H9 (cell line): ENCODE data around the gene MSTO1. TPM values are rescaled to one million over a fixed set of nuclear protein-coding genes. Genes with fewer than 3 reads are reported as not detected.

ENCODE experiments used
- DNase-seq: peaks from one replicate; pipeline ENCODE4 v3.0.0-alpha.2; 2017
- H2AFZ ChIP-seq: one replicate; pipeline ENCODE4 v1.6.1; 2013; ENCODE audit warnings: mild to moderate bottlenecking, low read length, control low read depth, moderate library complexity
- H2AK5ac ChIP-seq: 2 replicates; pipeline ENCODE4 v1.6.1; 2013; ENCODE audit warnings: low read length, control low read depth, mixed read lengths; ENCODE audit not compliant: insufficient read length
- H2BK120ac ChIP-seq: one replicate; pipeline ENCODE4 v1.6.1; 2013; ENCODE audit warnings: low read depth, mild to moderate bottlenecking, low read length, control low read depth, inconsistent platforms; ENCODE audit not compliant: poor library complexity, severe bottlenecking
- H2BK12ac ChIP-seq: 2 replicates; pipeline ENCODE4 v1.6.1; 2013; ENCODE audit warnings: low read length, control low read depth, mixed read lengths, low read depth; ENCODE audit not compliant: insufficient read length
- H2BK15ac ChIP-seq: 2 replicates; pipeline ENCODE4 v1.6.1; 2013; ENCODE audit warnings: low read depth, low read length, control low read depth
- H2BK20ac ChIP-seq: one replicate; pipeline ENCODE4 v1.6.1; 2013; ENCODE audit warnings: low read depth, mild to moderate bottlenecking, low read length, control low read depth, inconsistent platforms; ENCODE audit not compliant: poor library complexity, severe bottlenecking
- H2BK5ac ChIP-seq: 2 replicates; pipeline ENCODE4 v1.6.1; 2013; ENCODE audit warnings: low read length, control low read depth, mixed read lengths; ENCODE audit not compliant: insufficient read length
- H3K14ac ChIP-seq: 2 replicates; pipeline ENCODE4 v1.6.1; 2013; ENCODE audit warnings: low read length, control low read depth; ENCODE audit not compliant: insufficient read depth
- H3K18ac ChIP-seq: 2 replicates; pipeline ENCODE4 v1.6.1; 2013; ENCODE audit warnings: low read depth, mild to moderate bottlenecking, mixed read lengths, low read length, control low read depth; ENCODE audit not compliant: insufficient read length
- H3K23ac ChIP-seq: 2 replicates; pipeline ENCODE4 v1.6.1; 2013; ENCODE audit warnings: low read length, control low read depth, mixed read lengths, low read depth; ENCODE audit not compliant: insufficient read length
- H3K23me2 ChIP-seq: 2 replicates; pipeline ENCODE4 v1.6.1; 2013; ENCODE audit warnings: low read depth, mild to moderate bottlenecking, mixed read lengths, low read length, control low read depth; ENCODE audit not compliant: insufficient read length, poor library complexity, severe bottlenecking
- H3K27ac ChIP-seq: 2 replicates; pipeline ENCODE4 v1.5.1; 2013; ENCODE audit warnings: low read length, control low read depth, mixed read lengths, low read depth; ENCODE audit not compliant: insufficient read length
- H3K27me3 ChIP-seq: 2 replicates; pipeline ENCODE4 v1.6.1; 2013; ENCODE audit warnings: low read length, control low read depth, inconsistent platforms; ENCODE audit not compliant: insufficient read depth
- H3K4ac ChIP-seq: 2 replicates; pipeline ENCODE4 v1.6.1; 2013; ENCODE audit warnings: low read depth, mild to moderate bottlenecking, control low read depth, inconsistent platforms, low read length, moderate library complexity
- H3K4me1 ChIP-seq: 2 replicates; pipeline ENCODE4 v1.6.1; 2013; ENCODE audit warnings: low read length, control low read depth, inconsistent platforms; ENCODE audit not compliant: insufficient read depth
- H3K4me2 ChIP-seq: 2 replicates; pipeline ENCODE4 v1.6.1; 2013; ENCODE audit warnings: low read length, control low read depth, mixed read lengths; ENCODE audit not compliant: insufficient read length, insufficient read depth
- H3K56ac ChIP-seq: 2 replicates; pipeline ENCODE4 v1.6.1; 2013; ENCODE audit warnings: low read depth, mild to moderate bottlenecking, mixed read lengths, low read length, control low read depth; ENCODE audit not compliant: insufficient read length
- H3K79me1 ChIP-seq: 2 replicates; pipeline ENCODE4 v1.6.1; 2013; ENCODE audit warnings: low read depth, mild to moderate bottlenecking, moderate library complexity, low read length, control low read depth, inconsistent platforms; ENCODE audit not compliant: insufficient read depth, poor library complexity, severe bottlenecking
- H3K79me2 ChIP-seq: 2 replicates; pipeline ENCODE4 v1.6.1; 2013; ENCODE audit warnings: low read length, control low read depth, inconsistent platforms; ENCODE audit not compliant: insufficient read depth
- H3K9ac ChIP-seq: 2 replicates; pipeline ENCODE4 v1.6.1; 2013; ENCODE audit warnings: low read length, control low read depth, mixed read lengths; ENCODE audit not compliant: insufficient read length; ENCODE audit errors: extremely low read depth
- H3K9me3 ChIP-seq: one replicate; pipeline ENCODE4 v1.6.1; 2013; ENCODE audit warnings: low read depth, low read length, inconsistent platforms; ENCODE audit not compliant: control insufficient read depth
- H3T11ph ChIP-seq: one replicate; pipeline ENCODE4 v1.6.1; 2013; ENCODE audit warnings: mild to moderate bottlenecking, low read length, control low read depth, inconsistent platforms
- H4K20me1 ChIP-seq: one replicate; pipeline ENCODE4 v1.6.1; 2013; ENCODE audit not compliant: control insufficient read depth, insufficient read length, insufficient read depth
- H4K5ac ChIP-seq: 2 replicates; pipeline ENCODE4 v1.6.1; 2013; ENCODE audit warnings: low read depth, mild to moderate bottlenecking, mixed read lengths, low read length, control low read depth; ENCODE audit not compliant: insufficient read length
- H4K8ac ChIP-seq: replicated peaks from 2 replicates; pipeline ENCODE4 v1.6.1; 2013; ENCODE audit warnings: low read length, control low read depth, mixed read lengths, low read depth; ENCODE audit not compliant: insufficient read length
- H4K91ac ChIP-seq: 2 replicates; pipeline ENCODE4 v1.6.1; 2013; ENCODE audit warnings: low read depth, mild to moderate bottlenecking, moderate library complexity, mixed read lengths, low read length, control low read depth; ENCODE audit not compliant: insufficient read length
- H3K27ac Mint-ChIP-seq, 3 experiments: 2 replicates in 2 of 3; 3 replicates in 1 of 3; pipeline ENCODE4 v1.8.0; 2020 to 2021; ENCODE audit warnings: mixed read lengths in 3 of 3, mild to moderate bottlenecking in 1 of 3, moderate library complexity in 1 of 3
- H3K27me3 Mint-ChIP-seq: 2 replicates; pipeline ENCODE4 v1.8.0; 2021; ENCODE audit warnings: low read depth, mild to moderate bottlenecking, moderate library complexity, mixed read lengths
- H3K36me3 Mint-ChIP-seq, 3 experiments: 2 replicates in 2 of 3; 3 replicates in 1 of 3; pipeline ENCODE4 v1.8.0; 2020 to 2021; ENCODE audit warnings: low read depth in 3 of 3, mixed read lengths in 3 of 3; ENCODE audit not compliant: insufficient read depth in 1 of 3
- H3K4me1 Mint-ChIP-seq, 2 experiments: 2 replicates each; pipeline ENCODE4 v1.8.0; 2020; ENCODE audit warnings: mixed read lengths in 2 of 2
- H3K4me3 Mint-ChIP-seq, 2 experiments: 2 replicates in 1 of 2; 3 replicates in 1 of 2; pipeline ENCODE4 v1.8.0; 2020 to 2021; ENCODE audit warnings: mild to moderate bottlenecking in 2 of 2, mixed read lengths in 2 of 2, moderate library complexity in 1 of 2
- H3K9me3 Mint-ChIP-seq, 2 experiments: 2 replicates in 1 of 2; 3 replicates in 1 of 2; pipeline ENCODE4 v1.8.0; 2020; ENCODE audit warnings: mild to moderate bottlenecking in 2 of 2, mixed read lengths in 2 of 2, moderate library complexity in 1 of 2
- WGBS: extraction: QIAGEN DNeasy Blood & Tissue Kit; methylation state at CpG from one replicate; pipeline ENCODE4 v1.1.7; 2013; ENCODE audit warnings: missing lambda C conversion rate, low lambda C conversion rate, mixed read lengths; ENCODE audit not compliant: insufficient read length; ENCODE audit errors: extremely low coverage; 5-methylcytosine and 5-hydroxymethylcytosine counted together
- total RNA-seq: library from RNA; stranded (reverse); gene quantifications from 2 replicates; pipeline ENCODE4 v1.2.1, GENCODE V29; 2021
- TF ChIP-seq, protein P1 (sequence below): fragments of 200-600 bp; sonication (generic); conservative IDR thresholded peaks from 3 replicates; pipeline ENCODE4 v1.8.0; 2021; ENCODE audit warnings: antibody characterized with exemption, mild to moderate bottlenecking

Gene MSTO1
- total RNA-seq, 1 experiment from 2014 or later = 96.2 TPM

DNA sequence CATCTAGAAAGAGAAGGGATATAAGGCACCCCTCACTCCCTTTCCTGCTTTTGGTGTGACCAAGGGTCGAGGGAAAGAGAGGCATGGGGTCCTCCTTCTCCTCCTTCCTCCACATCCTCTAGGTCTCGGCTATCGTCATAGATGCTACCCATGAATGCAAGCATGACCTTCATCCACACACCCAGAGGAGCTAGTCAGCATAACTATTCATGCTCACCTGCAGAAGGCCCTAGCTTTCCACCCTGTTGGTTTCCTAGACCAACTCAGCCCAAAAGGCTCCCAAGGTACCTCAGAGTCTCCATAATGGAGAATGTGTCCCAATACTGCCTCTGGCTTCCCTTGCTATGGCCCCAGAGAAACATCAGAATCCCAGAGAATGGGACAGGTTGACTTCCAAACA lies 33.2 kb downstream of the MSTO1 start:
- Histone ChIP-seq H2BK5ac (no peak overlapping the region), H2AFZ (no peak overlapping the region), H2BK12ac (no peak overlapping the region), H3K14ac (no peak overlapping the region), H3K56ac (no peak overlapping the region), H3K4me2 (no peak overlapping the region), H3K9ac (no peak overlapping the region), H3K23ac (no peak overlapping the region), H2AK5ac (no peak overlapping the region), H3K4me1 (no peaks in the 10 kb centered on the region), H3K9me3 (peaks cover 21% of the 10 kb centered on the region), H3K23me2 (no peaks in the 10 kb centered on the region), H3K27me3 (no peaks in the 10 kb centered on the region), H2BK15ac (no peak overlapping the region), H4K91ac (no peak overlapping the region), H3K79me1 (no peaks in the 10 kb centered on the region), H4K20me1 (no peaks in the 10 kb centered on the region), H3K27ac (no peak overlapping the region), H3K4ac (no peak overlapping the region), H4K8ac (no peak overlapping the region), H3K79me2 (no peaks in the 10 kb centered on the region), H2BK20ac (no peak overlapping the region), H3T11ph (no peak overlapping the region), H3K18ac (no peak overlapping the region), H2BK120ac (no peak overlapping the region), H4K5ac (no peak overlapping the region)
- Mint-ChIP-seq H3K4me3 (no peak overlapping the region), H3K36me3 (peaks cover 17 to 30% (median 21%) of the 10 kb centered on the region in 3 experiments), H3K9me3 (peaks cover 30 to 37% of the 10 kb centered on the region in 2 experiments), H3K27me3 (peaks cover 4% of the 10 kb centered on the region), H3K4me1 (peaks cover under 1 to 8% of the 10 kb centered on the region in 2 experiments; a peak in 3 of 4 replicates), H3K27ac (no peak overlapping the region)
- TF ChIP-seq, protein P1, sequence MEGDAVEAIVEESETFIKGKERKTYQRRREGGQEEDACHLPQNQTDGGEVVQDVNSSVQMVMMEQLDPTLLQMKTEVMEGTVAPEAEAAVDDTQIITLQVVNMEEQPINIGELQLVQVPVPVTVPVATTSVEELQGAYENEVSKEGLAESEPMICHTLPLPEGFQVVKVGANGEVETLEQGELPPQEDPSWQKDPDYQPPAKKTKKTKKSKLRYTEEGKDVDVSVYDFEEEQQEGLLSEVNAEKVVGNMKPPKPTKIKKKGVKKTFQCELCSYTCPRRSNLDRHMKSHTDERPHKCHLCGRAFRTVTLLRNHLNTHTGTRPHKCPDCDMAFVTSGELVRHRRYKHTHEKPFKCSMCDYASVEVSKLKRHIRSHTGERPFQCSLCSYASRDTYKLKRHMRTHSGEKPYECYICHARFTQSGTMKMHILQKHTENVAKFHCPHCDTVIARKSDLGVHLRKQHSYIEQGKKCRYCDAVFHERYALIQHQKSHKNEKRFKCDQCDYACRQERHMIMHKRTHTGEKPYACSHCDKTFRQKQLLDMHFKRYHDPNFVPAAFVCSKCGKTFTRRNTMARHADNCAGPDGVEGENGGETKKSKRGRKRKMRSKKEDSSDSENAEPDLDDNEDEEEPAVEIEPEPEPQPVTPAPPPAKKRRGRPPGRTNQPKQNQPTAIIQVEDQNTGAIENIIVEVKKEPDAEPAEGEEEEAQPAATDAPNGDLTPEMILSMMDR = no peak
- no CpG with 5 or more reads among the region's 3 CpGs for WGBS
- DNase-seq = no peak
